Endothelial cell of umbilical vein (primary cell): ENCODE measurements around the gene TMUB2. TPM values are rescaled to one million over a fixed set of nuclear protein-coding genes. Genes with fewer than 3 reads are reported as not detected.

Experiments used
- BruUV-seq: library from RNA; stranded (reverse); fragments of 400-500 nt; replicated peaks from 2 replicates; lab custom pipeline; 2021; lab: Mats Ljungman, UMichigan
- CTCF ChIA-PET: fragments of 300-600, 350-600 bp; sonication (Branson Sonifier 250); formaldehyde crosslinking; loops from one replicate; lab custom pipeline; 2021; ENCODE audit warnings: antibody characterized with exemption, inconsistent platforms; lab: Charles Lee
- POLR2A ChIA-PET: fragments of 300-600, 350-600 bp; sonication (Branson Sonifier 250); formaldehyde crosslinking; loops from one replicate; lab custom pipeline; 2021; ENCODE audit warnings: antibody characterized with exemption, inconsistent platforms; lab: Charles Lee
- DNase-seq: peaks from one replicate; pipeline ENCODE4 v3.0.0-alpha.2; 2011; ENCODE audit warnings: low read depth, low spot score
- FAIRE-seq: peaks from 2 replicates; lab custom pipeline; 2011; peaks lifted over from hg19 to GRCh38; lab: Jason Lieb, UNC
- H2AFZ ChIP-seq: 2 replicates; pipeline ENCODE4 v1.6.0; 2012; ENCODE audit warnings: low read depth, low read length, control low read depth, inconsistent platforms
- H3K27ac ChIP-seq: 2 replicates; pipeline ENCODE4 v1.5.1; 2011; ENCODE audit warnings: low read depth, mild to moderate bottlenecking, control low read depth, low read length, moderate library complexity; ENCODE audit not compliant: insufficient read depth
- H3K27me3 ChIP-seq, 2 experiments: 2 replicates each; pipeline versions ENCODE4 v1.6.0 to v1.6.1; 2011; ENCODE audit warnings: low read length in 2 of 2, mixed read lengths in 1 of 2; ENCODE audit not compliant: control insufficient read depth in 2 of 2, insufficient read depth in 2 of 2
- H3K36me3 ChIP-seq, 2 experiments: 2 replicates in 1 of 2; 3 replicates in 1 of 2; pipeline ENCODE4 v1.5.1; 2011; ENCODE audit warnings: low read length in 2 of 2, mild to moderate bottlenecking in 1 of 2, moderate library complexity in 1 of 2; ENCODE audit not compliant: control insufficient read depth in 2 of 2, insufficient read depth in 2 of 2; ENCODE audit errors: extremely low read depth in 1 of 2
- H3K4me1 ChIP-seq: 3 replicates; pipeline ENCODE4 v1.5.1; 2011; ENCODE audit warnings: mild to moderate bottlenecking, low read length; ENCODE audit not compliant: control insufficient read depth, insufficient read depth; ENCODE audit errors: extremely low read depth
- H3K4me2 ChIP-seq: 2 replicates; pipeline ENCODE4 v1.6.1; 2011; ENCODE audit warnings: low read length, control low read depth, mixed read lengths; ENCODE audit not compliant: insufficient read depth
- H3K4me3 ChIP-seq, 3 experiments: fragments of 200-600 bp in 1 of 3; sonication (generic), shearing (Covaris generic) in 1 of 3; replicated peaks in 1 of 3; 2 replicates each; pipeline ENCODE4 v1.5.1; 2011 to 2016; ENCODE audit warnings: control low read depth in 3 of 3, low read length in 3 of 3, mild to moderate bottlenecking in 2 of 3, inconsistent platforms in 1 of 3, low read depth in 1 of 3, moderate library complexity in 1 of 3; ENCODE audit not compliant: insufficient read depth in 1 of 3
- H3K79me2 ChIP-seq: 2 replicates; pipeline ENCODE4 v1.6.0; 2012; ENCODE audit warnings: low read length, inconsistent platforms; ENCODE audit not compliant: control insufficient read depth, insufficient read depth
- H3K9ac ChIP-seq: replicated peaks from 2 replicates; pipeline ENCODE3; 2011; ENCODE audit warnings: low read length, control low read depth; ENCODE audit not compliant: insufficient read depth; ENCODE audit errors: extremely low read depth
- H3K9me1 ChIP-seq: replicated peaks from 3 replicates; pipeline ENCODE4 v1.6.0; 2011; ENCODE audit warnings: mild to moderate bottlenecking, low read length; ENCODE audit not compliant: control insufficient read depth, insufficient read depth; ENCODE audit errors: extremely low read depth
- H3K9me3 ChIP-seq: replicated peaks from 2 replicates; pipeline ENCODE4 v1.5.1; 2012; ENCODE audit warnings: low read length, inconsistent platforms; ENCODE audit not compliant: control insufficient read depth, insufficient read depth
- H4K20me1 ChIP-seq: replicated peaks from 2 replicates; pipeline ENCODE3; 2011; ENCODE audit warnings: mild to moderate bottlenecking, low read length; ENCODE audit not compliant: control insufficient read depth, insufficient read depth; ENCODE audit errors: extremely low read depth
- EZH2 ChIP-seq: IDR thresholded peaks from 2 replicates; pipeline ENCODE4 v1.6.1; 2012; ENCODE audit warnings: borderline replicate concordance, low read depth, mild to moderate bottlenecking, moderate library complexity, low read length, inconsistent platforms; ENCODE audit not compliant: severe bottlenecking
- FOS ChIP-seq: IDR thresholded peaks from 2 replicates; pipeline ENCODE4 v1.6.1; 2011; ENCODE audit warnings: mild to moderate bottlenecking, low read length, moderate library complexity, borderline replicate concordance; ENCODE audit not compliant: insufficient read depth
- GATA2 ChIP-seq: IDR thresholded peaks from 2 replicates; pipeline ENCODE4 v1.7.0; 2011; ENCODE audit warnings: low read depth, mild to moderate bottlenecking, moderate library complexity, mixed read lengths, low read length; ENCODE audit not compliant: insufficient read length, insufficient read depth
- JUN ChIP-seq: IDR thresholded peaks from 2 replicates; pipeline ENCODE4 v1.6.1; 2011; ENCODE audit warnings: borderline replicate concordance, low read depth; ENCODE audit not compliant: insufficient read length, insufficient read depth
- MYC ChIP-seq: IDR thresholded peaks from one replicate; pipeline ENCODE4 v1.6.1; 2011; ENCODE audit warnings: mild to moderate bottlenecking, low read depth, low read length
- POLR2A ChIP-seq: IDR thresholded peaks from 2 replicates; pipeline ENCODE4 v1.6.1; 2012; ENCODE audit warnings: low read depth, mild to moderate bottlenecking, control low read depth, low read length
- POLR2AphosphoS5 ChIP-seq: IDR thresholded peaks from 2 replicates; pipeline ENCODE4 v1.6.1; 2012; ENCODE audit warnings: low read depth, mild to moderate bottlenecking, control low read depth, low read length, moderate library complexity; ENCODE audit not compliant: insufficient read depth
- dilution Hi-C: fragments of 300-500 bp; cut with MboI; formaldehyde crosslinking; loops from one replicate; pipeline ENCODE4 v1.15.0; 2019; ENCODE audit warnings: low sequenced_read_pairs; ENCODE audit not compliant: extremely low pct_ligation_motif_present
- intact Hi-C: fragments of 100-400 bp; cut with micrococcal nuclease; formaldehyde crosslinking; loops from one replicate; pipeline ENCODE4 v1.10.0; 2022
- polyA plus RNA-seq, 4 experiments: library from polyadenylated mRNA; depleted of rRNA in 3 of 4; stranded (reverse) in 3 of 4; unstranded in 1 of 4; fragments of >200 nt; gene quantifications; 2 replicates each; pipeline versions ENCODE4 v1.2.1 to v1.2.3, GENCODE V29; 2011 to 2012; ENCODE audit warnings: missing spikeins in 1 of 4
- total RNA-seq: library from RNA; stranded (reverse); gene quantifications from 2 replicates; pipeline ENCODE4 v1.2.3, GENCODE V29; 2021
- TF ChIP-seq, protein P1 (sequence below): IDR thresholded peaks from 2 replicates; pipeline ENCODE4 v1.6.1; 2011; ENCODE audit not compliant: insufficient read depth, insufficient read length
- TF ChIP-seq, protein P2 (sequence below), 2 donors: IDR thresholded peaks; 1 replicate in 1 of 2; 2 replicates in 1 of 2; pipeline ENCODE4 v1.5.1; 2011; ENCODE audit warnings: low read length in 2 of 2, mild to moderate bottlenecking in 2 of 2, moderate library complexity in 2 of 2, control low read depth in 1 of 2, inconsistent platforms in 1 of 2, low read depth in 1 of 2; ENCODE audit not compliant: insufficient read depth in 1 of 2; ENCODE audit errors: extremely low read depth in 1 of 2

Gene TMUB2
- total and polyA plus RNA-seq, 2 donors (not counting 3 experiments of a cell fraction or from before 2014, with no cell fraction given), result 43.6 to 72.5 TPM

DNA sequence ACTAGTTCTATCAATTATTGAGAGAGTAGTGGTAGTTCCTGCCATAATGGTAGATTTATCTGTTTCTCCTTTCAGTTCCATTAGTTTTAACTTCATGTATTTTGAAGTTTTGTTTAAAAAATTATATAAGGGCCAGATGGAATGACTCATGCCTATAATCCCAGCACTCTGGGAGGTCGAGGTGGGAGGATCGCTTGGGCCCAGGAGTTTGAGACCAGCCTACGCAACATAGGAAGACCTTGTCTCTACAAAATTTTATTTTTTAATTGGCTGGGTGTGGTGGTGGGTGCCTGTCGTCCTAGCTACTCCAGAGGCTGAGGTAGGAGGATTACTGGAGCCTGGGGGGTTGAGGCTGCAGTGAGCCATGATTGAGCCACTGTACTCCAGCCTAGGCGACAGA lies 46.8 kb downstream of the TMUB2 start:
- no TSS peak for BruUV-seq
- POLR2A ChIA-PET, result no interaction called here

More for the DNA sequence above, 46.8 kb downstream of the TMUB2 start:
- H3K9me1 ChIP-seq, result no peaks in the 10 kb centered on the region
- no peaks in the 10 kb centered on the region for H3K36me3 ChIP-seq
- peaks cover 8% of the 10 kb centered on the region for H3K4me1 ChIP-seq
- no peaks in the 10 kb centered on the region for H4K20me1 ChIP-seq
- no peak for TF ChIP-seq GATA2
- TF ChIP-seq JUN, result no peak
- no peak for TF ChIP-seq POLR2AphosphoS5
- TF ChIP-seq, protein P1, sequence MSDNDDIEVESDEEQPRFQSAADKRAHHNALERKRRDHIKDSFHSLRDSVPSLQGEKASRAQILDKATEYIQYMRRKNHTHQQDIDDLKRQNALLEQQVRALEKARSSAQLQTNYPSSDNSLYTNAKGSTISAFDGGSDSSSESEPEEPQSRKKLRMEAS, result no peak
- TF ChIP-seq, protein P2, sequence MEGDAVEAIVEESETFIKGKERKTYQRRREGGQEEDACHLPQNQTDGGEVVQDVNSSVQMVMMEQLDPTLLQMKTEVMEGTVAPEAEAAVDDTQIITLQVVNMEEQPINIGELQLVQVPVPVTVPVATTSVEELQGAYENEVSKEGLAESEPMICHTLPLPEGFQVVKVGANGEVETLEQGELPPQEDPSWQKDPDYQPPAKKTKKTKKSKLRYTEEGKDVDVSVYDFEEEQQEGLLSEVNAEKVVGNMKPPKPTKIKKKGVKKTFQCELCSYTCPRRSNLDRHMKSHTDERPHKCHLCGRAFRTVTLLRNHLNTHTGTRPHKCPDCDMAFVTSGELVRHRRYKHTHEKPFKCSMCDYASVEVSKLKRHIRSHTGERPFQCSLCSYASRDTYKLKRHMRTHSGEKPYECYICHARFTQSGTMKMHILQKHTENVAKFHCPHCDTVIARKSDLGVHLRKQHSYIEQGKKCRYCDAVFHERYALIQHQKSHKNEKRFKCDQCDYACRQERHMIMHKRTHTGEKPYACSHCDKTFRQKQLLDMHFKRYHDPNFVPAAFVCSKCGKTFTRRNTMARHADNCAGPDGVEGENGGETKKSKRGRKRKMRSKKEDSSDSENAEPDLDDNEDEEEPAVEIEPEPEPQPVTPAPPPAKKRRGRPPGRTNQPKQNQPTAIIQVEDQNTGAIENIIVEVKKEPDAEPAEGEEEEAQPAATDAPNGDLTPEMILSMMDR (IDR thresholded peaks at IDR 0.05; ENCODE audit: extremely low read depth in 1 of 2, insufficient read depth in 1 of 2, low read depth in 1 of 2, low read length in 2 of 2), result no peak
- no peak for TF ChIP-seq EZH2
- no peak for TF ChIP-seq MYC
- no peak for TF ChIP-seq FOS
- no peak for TF ChIP-seq POLR2A
- peaks cover 0 to 2% of the 10 kb centered on the region in 2 experiments for H3K27me3 ChIP-seq
- H3K4me3 ChIP-seq, result no peak overlapping the region
- intact Hi-C loops (no loop called here), dilution Hi-C loops (no loop called here)
- H3K27ac ChIP-seq, result no peak overlapping the region
- CTCF ChIA-PET, result interaction anchor here (0.6 to 0.7 kb wide), 2 partner anchors 18 to 38 kb away, joined by 3 read pairs; no protein-coding TSS in a partner anchor
- DNase-seq, result no peak
- no peak for FAIRE-seq
- no peak overlapping the region for H3K9ac ChIP-seq
- H2AFZ ChIP-seq, result no peak overlapping the region
- no peaks in the 10 kb centered on the region for H3K79me2 ChIP-seq
- no peaks in the 10 kb centered on the region for H3K9me3 ChIP-seq
- H3K4me2 ChIP-seq, result no peak overlapping the region
